Right lobe of liver (tissue), 4 donors: ENCODE results near the gene KCNA2.

Source experiments
- POLR2A ChIP-seq: fragments of 450-650 bp; IDR thresholded peaks from one replicate; pipeline ENCODE4 v1.6.1; 2017; ENCODE audit warnings: antibody characterized with exemption, mild to moderate bottlenecking
- TF ChIP-seq, protein P1 (sequence below), 4 donors: fragments of 200-600 bp in 3 of 4; fragments of 450-650 bp in 1 of 4; IDR thresholded peaks; one replicate each; pipeline versions ENCODE4 v1.5.1 to v1.8.0; 2016 to 2022; ENCODE audit warnings: antibody characterized with exemption in 4 of 4, mild to moderate bottlenecking in 2 of 4
- donor health status: DM: no; HTN: no; CAD: no.
- donor health status: DM: no; HTN: no; CAD: no.
- donor health status: DM: no; HTN: yes; CAD: no.

DNA sequence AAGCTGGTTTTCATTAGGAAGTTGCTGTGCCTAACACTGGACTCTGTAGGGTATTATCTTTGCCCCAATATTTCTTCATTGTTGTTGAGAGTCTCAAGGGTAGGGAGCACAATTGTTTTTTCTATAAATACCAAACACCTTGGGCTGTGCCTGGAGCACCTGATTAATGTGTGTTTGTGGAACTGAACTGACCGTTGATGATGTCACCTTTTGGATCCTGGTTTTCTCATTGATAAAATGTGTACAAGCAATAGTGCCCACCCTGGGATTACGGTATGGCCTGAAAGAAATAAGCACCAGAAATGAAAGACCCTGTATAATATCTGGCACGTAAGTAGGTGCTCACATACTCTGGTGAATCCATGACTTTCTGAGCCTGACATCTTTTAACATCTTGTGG, 39.3 kb downstream of the KCNA2 start:
- no peak for TF ChIP-seq POLR2A
- TF ChIP-seq, protein P1, sequence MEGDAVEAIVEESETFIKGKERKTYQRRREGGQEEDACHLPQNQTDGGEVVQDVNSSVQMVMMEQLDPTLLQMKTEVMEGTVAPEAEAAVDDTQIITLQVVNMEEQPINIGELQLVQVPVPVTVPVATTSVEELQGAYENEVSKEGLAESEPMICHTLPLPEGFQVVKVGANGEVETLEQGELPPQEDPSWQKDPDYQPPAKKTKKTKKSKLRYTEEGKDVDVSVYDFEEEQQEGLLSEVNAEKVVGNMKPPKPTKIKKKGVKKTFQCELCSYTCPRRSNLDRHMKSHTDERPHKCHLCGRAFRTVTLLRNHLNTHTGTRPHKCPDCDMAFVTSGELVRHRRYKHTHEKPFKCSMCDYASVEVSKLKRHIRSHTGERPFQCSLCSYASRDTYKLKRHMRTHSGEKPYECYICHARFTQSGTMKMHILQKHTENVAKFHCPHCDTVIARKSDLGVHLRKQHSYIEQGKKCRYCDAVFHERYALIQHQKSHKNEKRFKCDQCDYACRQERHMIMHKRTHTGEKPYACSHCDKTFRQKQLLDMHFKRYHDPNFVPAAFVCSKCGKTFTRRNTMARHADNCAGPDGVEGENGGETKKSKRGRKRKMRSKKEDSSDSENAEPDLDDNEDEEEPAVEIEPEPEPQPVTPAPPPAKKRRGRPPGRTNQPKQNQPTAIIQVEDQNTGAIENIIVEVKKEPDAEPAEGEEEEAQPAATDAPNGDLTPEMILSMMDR (IDR thresholded peaks at IDR 0.05) = no peak
